Calu3 (cell line): ENCODE data around the gene SLC28A3. TPM values are rescaled to one million over a fixed set of nuclear protein-coding genes. Genes with fewer than 3 reads are reported as not detected.

Experiments used
- BruUV-seq: library from RNA; stranded (reverse); fragments of 400-500 nt; replicated peaks from 2 replicates; lab custom pipeline; 2021; lab: Mats Ljungman, UMichigan
- CTCF ChIA-PET: fragments of 300-600 bp; sonication (Branson Sonifier 250); formaldehyde crosslinking; loops from one replicate; lab custom pipeline; 2022; ENCODE audit warnings: antibody characterized with exemption; lab: Charles Lee
- DNase-seq: peaks from one replicate; pipeline ENCODE4 v3.0.0; 2022
- H3K27ac Mint-ChIP-seq: one replicate; pipeline ENCODE4 v1.8.0; 2022; ENCODE audit warnings: mixed read lengths; ENCODE audit not compliant: unreplicated experiment
- H3K27me3 Mint-ChIP-seq: one replicate; pipeline ENCODE4 v1.8.0; 2022; ENCODE audit warnings: mixed read lengths; ENCODE audit not compliant: unreplicated experiment
- H3K36me3 Mint-ChIP-seq: one replicate; pipeline ENCODE4 v1.8.0; 2022; ENCODE audit warnings: mild to moderate bottlenecking, moderate library complexity, mixed read lengths; ENCODE audit not compliant: insufficient read depth, unreplicated experiment
- H3K4me1 Mint-ChIP-seq: one replicate; pipeline ENCODE4 v1.8.0; 2022; ENCODE audit warnings: mild to moderate bottlenecking, low read depth, mixed read lengths; ENCODE audit not compliant: unreplicated experiment
- H3K4me3 Mint-ChIP-seq: one replicate; pipeline ENCODE4 v1.8.0; 2022; ENCODE audit warnings: mild to moderate bottlenecking, low read depth, moderate library complexity, mixed read lengths; ENCODE audit not compliant: unreplicated experiment
- H3K9me3 Mint-ChIP-seq: one replicate; pipeline ENCODE4 v1.8.0; 2022; ENCODE audit warnings: low read depth, mixed read lengths; ENCODE audit not compliant: unreplicated experiment
- CTCF ChIP-seq: fragments of 200-600 bp; IDR thresholded peaks from one replicate; pipeline ENCODE4 v1.8.0; 2022; ENCODE audit warnings: antibody characterized with exemption; ENCODE audit not compliant: unreplicated experiment
- intact Hi-C: fragments of 100-400 bp; cut with micrococcal nuclease; formaldehyde crosslinking; loops from one replicate; pipeline ENCODE4 v1.10.0; 2022; ENCODE audit not compliant: unreplicated experiment
- total RNA-seq: library from RNA; stranded (reverse); gene quantifications from 2 replicates; pipeline ENCODE4 v1.2.3, GENCODE V29; 2022

SLC28A3 gene
- total RNA-seq, 1 experiment from 2014 or later = 10.7 TPM

GRCh38 chr9:84385386-84386040 is 45.0 kb upstream of the SLC28A3 start:
- Mint-ChIP-seq H3K9me3 (no peaks in the 10 kb centered on the region), H3K36me3 (no peaks in the 10 kb centered on the region), H3K4me1 (peaks cover 19% of the 10 kb centered on the region), H3K4me3 (no peak overlapping the region), H3K27me3 (no peaks in the 10 kb centered on the region), H3K27ac (peak overlapping the region; percentile 23)
- TF ChIP-seq CTCF = no peak
- no peak for DNase-seq
- CTCF ChIA-PET = no interaction called here
- no TSS peak for BruUV-seq
- intact Hi-C loops = loop anchor here (5.0 kb wide), 1 partner anchor 48 kb away; no protein-coding TSS in a partner anchor

GRCh38 chr9:84384617-84385016 is 44.1 kb upstream of the SLC28A3 start:
- BruUV-seq = no TSS peak
- CTCF ChIA-PET = no interaction called here
- no peak overlapping the region for H3K27ac Mint-ChIP-seq
- no peaks in the 10 kb centered on the region for H3K36me3 Mint-ChIP-seq
- intact Hi-C loops = loop anchor here (5.0 kb wide), 1 partner anchor 47 kb away; no protein-coding TSS in a partner anchor
- peaks cover 22% of the 10 kb centered on the region for H3K4me1 Mint-ChIP-seq
- no peak for DNase-seq
- no peaks in the 10 kb centered on the region for H3K9me3 Mint-ChIP-seq
- H3K27me3 Mint-ChIP-seq = no peaks in the 10 kb centered on the region
- H3K4me3 Mint-ChIP-seq = no peak overlapping the region
- TF ChIP-seq CTCF = no peak

GRCh38 chr9:84383178-84383577 is 42.6 kb upstream of the SLC28A3 start:
- H3K4me3 Mint-ChIP-seq = no peak overlapping the region
- H3K36me3 Mint-ChIP-seq = no peaks in the 10 kb centered on the region
- no peak for TF ChIP-seq CTCF
- intact Hi-C loops = no loop called here
- CTCF ChIA-PET = interaction anchor here (0.6 kb wide), 1 partner anchor 43 kb away, joined by 7 read pairs; the partner anchor contains the start of gene SLC28A3
- H3K4me1 Mint-ChIP-seq = peaks cover 29% of the 10 kb centered on the region
- H3K27ac Mint-ChIP-seq = no peak overlapping the region
- no peaks in the 10 kb centered on the region for H3K27me3 Mint-ChIP-seq
- no peak for DNase-seq
- no peaks in the 10 kb centered on the region for H3K9me3 Mint-ChIP-seq
- BruUV-seq = no TSS peak

GRCh38 chr9:84382720-84383119 is 42.2 kb upstream of the SLC28A3 start:
- H3K9me3 Mint-ChIP-seq = no peaks in the 10 kb centered on the region
- peaks cover 29% of the 10 kb centered on the region for H3K4me1 Mint-ChIP-seq
- no peaks in the 10 kb centered on the region for H3K27me3 Mint-ChIP-seq
- DNase-seq = no peak
- no peak overlapping the region for H3K27ac Mint-ChIP-seq
- BruUV-seq = no TSS peak
- H3K36me3 Mint-ChIP-seq = no peaks in the 10 kb centered on the region
- intact Hi-C loops = no loop called here
- no peak for TF ChIP-seq CTCF
- H3K4me3 Mint-ChIP-seq = no peak overlapping the region
- CTCF ChIA-PET = no interaction called here
